Neural progenitor cell (in vitro differentiated cells): ENCODE data around the gene ELAVL3. TPM values are rescaled to one million over a fixed set of nuclear protein-coding genes. Genes with fewer than 3 reads are reported as not detected.

ENCODE experiments used
- DNase-seq: peaks from one replicate; pipeline ENCODE4 v3.0.0-alpha.2; 2016; ENCODE audit warnings: low spot score
- H2AFZ ChIP-seq: fragments of 200-600 bp; sonication (generic); replicated peaks from 2 replicates; pipeline ENCODE4 v1.6.1; 2016; ENCODE audit warnings: antibody characterized with exemption
- H3F3A ChIP-seq: fragments of 200-600 bp; sonication (generic); 2 replicates; pipeline ENCODE4 v1.6.1; 2016; ENCODE audit warnings: antibody characterized with exemption, low read depth
- H3K27ac ChIP-seq: fragments of 200-600 bp; sonication (generic); 2 replicates; pipeline ENCODE4 v1.5.1; 2016; ENCODE audit warnings: mild to moderate bottlenecking
- H3K27me3 ChIP-seq: fragments of 200-600 bp; sonication (generic); 2 replicates; pipeline ENCODE4 v1.6.1; 2016; ENCODE audit warnings: mild to moderate bottlenecking, moderate library complexity
- H3K36me3 ChIP-seq: fragments of 200-600 bp; sonication (generic); 2 replicates; pipeline ENCODE4 v1.5.1; 2016
- H3K4me1 ChIP-seq: fragments of 200-600 bp; sonication (generic); 2 replicates; pipeline ENCODE4 v1.6.1; 2016; ENCODE audit warnings: mixed run types
- H3K4me2 ChIP-seq: fragments of 200-600 bp; sonication (generic); 2 replicates; pipeline ENCODE4 v1.6.1; 2016
- H3K4me3 ChIP-seq: fragments of 200-600 bp; sonication (generic); 2 replicates; pipeline ENCODE4 v1.5.1; 2016
- H3K79me2 ChIP-seq: fragments of 200-600 bp; sonication (generic); 2 replicates; pipeline ENCODE4 v1.6.1; 2016; ENCODE audit warnings: low read depth
- H3K9ac ChIP-seq: fragments of 200-600 bp; sonication (generic); 2 replicates; pipeline ENCODE4 v1.6.1; 2016
- H3K9me3 ChIP-seq: fragments of 200-600 bp; sonication (generic); 2 replicates; pipeline ENCODE4 v1.5.1; 2016; ENCODE audit warnings: low read depth
- H4K20me1 ChIP-seq: fragments of 200-600 bp; sonication (generic); 2 replicates; pipeline ENCODE4 v1.6.1; 2016; ENCODE audit warnings: low read depth
- H3K27ac Mint-ChIP-seq: 3 replicates; pipeline ENCODE4 v1.8.0; 2021; ENCODE audit warnings: mixed read lengths
- H3K27me3 Mint-ChIP-seq: 2 replicates; pipeline ENCODE4 v1.8.0; 2022; ENCODE audit warnings: low read depth, mild to moderate bottlenecking, inconsistent platforms, moderate library complexity, mixed read lengths; ENCODE audit not compliant: insufficient read depth
- H3K36me3 Mint-ChIP-seq: 3 replicates; pipeline ENCODE4 v1.8.0; 2021; ENCODE audit warnings: mixed read lengths
- H3K4me1 Mint-ChIP-seq: 3 replicates; pipeline ENCODE4 v1.8.0; 2021; ENCODE audit warnings: mixed read lengths
- H3K4me3 Mint-ChIP-seq: 3 replicates; pipeline ENCODE4 v1.8.0; 2021; ENCODE audit warnings: mild to moderate bottlenecking, moderate library complexity, mixed read lengths
- H3K9me3 Mint-ChIP-seq: 3 replicates; pipeline ENCODE4 v1.8.0; 2020; ENCODE audit warnings: mixed read lengths
- EZH2 ChIP-seq: fragments of 200-600 bp; sonication (generic); IDR thresholded peaks from 2 replicates; pipeline ENCODE4 v1.6.1; 2017; ENCODE audit warnings: antibody characterized with exemption, mild to moderate bottlenecking, moderate library complexity
- EZH2phosphoT487 ChIP-seq: fragments of 200-600 bp; sonication (generic); IDR thresholded peaks from 2 replicates; pipeline ENCODE4 v1.6.1; 2017; ENCODE audit warnings: antibody characterized with exemption
- total RNA-seq: library from RNA; depleted of rRNA; stranded (reverse); fragments of >200 nt; gene quantifications from 2 replicates; pipeline ENCODE4 v1.2.3, GENCODE V29; 2015; ENCODE audit warnings: low replicate concordance
- TF ChIP-seq, protein P1 (sequence below): fragments of 200-600 bp; sonication (generic); IDR thresholded peaks from 2 replicates; pipeline ENCODE4 v1.5.1; 2017; ENCODE audit warnings: antibody characterized with exemption, mild to moderate bottlenecking

The ELAVL3 gene
- total RNA-seq, 1 donor from 2014 or later: not detected

DNA sequence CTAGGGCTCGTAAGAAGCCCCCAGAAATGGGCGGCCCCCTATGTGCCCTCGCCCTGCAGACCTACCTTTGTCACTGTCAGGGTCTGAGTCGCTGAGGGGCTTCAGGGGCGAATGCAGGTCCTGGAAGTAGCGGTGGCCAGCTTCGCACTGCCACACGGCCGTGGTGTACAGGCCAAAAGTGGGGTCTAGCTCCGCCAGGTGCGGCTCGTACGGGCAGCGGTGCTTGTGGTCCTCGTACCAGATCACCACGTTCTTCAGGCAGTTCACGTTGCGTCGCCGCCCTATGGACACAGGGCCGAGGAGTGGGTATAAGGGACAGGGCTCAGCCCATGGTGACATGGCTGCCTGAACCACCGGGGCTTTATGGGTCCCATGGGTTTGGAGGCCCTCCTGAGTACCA lies 15.0 kb upstream of the ELAVL3 start:
- TF ChIP-seq, protein P1, sequence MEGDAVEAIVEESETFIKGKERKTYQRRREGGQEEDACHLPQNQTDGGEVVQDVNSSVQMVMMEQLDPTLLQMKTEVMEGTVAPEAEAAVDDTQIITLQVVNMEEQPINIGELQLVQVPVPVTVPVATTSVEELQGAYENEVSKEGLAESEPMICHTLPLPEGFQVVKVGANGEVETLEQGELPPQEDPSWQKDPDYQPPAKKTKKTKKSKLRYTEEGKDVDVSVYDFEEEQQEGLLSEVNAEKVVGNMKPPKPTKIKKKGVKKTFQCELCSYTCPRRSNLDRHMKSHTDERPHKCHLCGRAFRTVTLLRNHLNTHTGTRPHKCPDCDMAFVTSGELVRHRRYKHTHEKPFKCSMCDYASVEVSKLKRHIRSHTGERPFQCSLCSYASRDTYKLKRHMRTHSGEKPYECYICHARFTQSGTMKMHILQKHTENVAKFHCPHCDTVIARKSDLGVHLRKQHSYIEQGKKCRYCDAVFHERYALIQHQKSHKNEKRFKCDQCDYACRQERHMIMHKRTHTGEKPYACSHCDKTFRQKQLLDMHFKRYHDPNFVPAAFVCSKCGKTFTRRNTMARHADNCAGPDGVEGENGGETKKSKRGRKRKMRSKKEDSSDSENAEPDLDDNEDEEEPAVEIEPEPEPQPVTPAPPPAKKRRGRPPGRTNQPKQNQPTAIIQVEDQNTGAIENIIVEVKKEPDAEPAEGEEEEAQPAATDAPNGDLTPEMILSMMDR: no peak
- no peak for TF ChIP-seq EZH2phosphoT487
- TF ChIP-seq EZH2: no peak
- H3K36me3 ChIP-seq: no peaks in the 10 kb centered on the region
- H3K27ac ChIP-seq: no peak overlapping the region
- no peak overlapping the region for H3K4me2 ChIP-seq
- no peaks in the 10 kb centered on the region for H3K9me3 ChIP-seq
- peaks cover 3% of the 10 kb centered on the region for H4K20me1 ChIP-seq
- H3K4me3 Mint-ChIP-seq: no peak overlapping the region
- no peak overlapping the region for H3K4me3 ChIP-seq
- H3K27me3 Mint-ChIP-seq: peaks cover 2% of the 10 kb centered on the region
- peaks cover 2% of the 10 kb centered on the region for H3K4me1 Mint-ChIP-seq
- H3K27ac Mint-ChIP-seq: no peak overlapping the region
- H3K36me3 Mint-ChIP-seq: peaks cover 8% of the 10 kb centered on the region
- no peaks in the 10 kb centered on the region for H3F3A ChIP-seq
- H3K4me1 ChIP-seq: no peaks in the 10 kb centered on the region
- no peak for DNase-seq
- no peak overlapping the region for H3K9ac ChIP-seq
- H3K27me3 ChIP-seq: no peaks in the 10 kb centered on the region
- no peaks in the 10 kb centered on the region for H3K9me3 Mint-ChIP-seq
- no peak overlapping the region for H2AFZ ChIP-seq
- H3K79me2 ChIP-seq: no peaks in the 10 kb centered on the region

DNA sequence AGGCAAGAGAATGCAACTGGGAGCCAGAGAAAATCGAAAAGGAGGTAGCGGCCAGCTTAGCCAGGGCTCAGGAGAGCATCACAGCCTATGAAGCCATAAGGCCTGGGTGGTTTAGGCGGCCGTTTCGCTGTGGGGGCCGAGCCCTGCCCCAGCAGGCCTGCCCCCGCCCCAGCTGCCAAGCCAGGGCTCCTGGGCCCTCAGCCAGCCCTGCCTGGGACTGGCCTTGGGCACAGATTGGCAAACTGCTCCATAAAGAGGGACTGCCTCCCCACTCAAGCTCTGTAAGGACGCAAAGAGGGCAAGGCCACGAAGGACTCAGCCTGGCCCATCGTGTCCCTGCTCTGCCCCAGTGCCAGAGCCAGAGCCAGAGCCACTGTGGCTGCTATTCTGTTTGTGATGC lies 14.6 kb upstream of the ELAVL3 start:
- H3F3A ChIP-seq: no peaks in the 10 kb centered on the region
- no peak overlapping the region for H3K4me3 ChIP-seq
- no peak for DNase-seq
- Mint-ChIP-seq H3K36me3 (peaks cover 12% of the 10 kb centered on the region), H3K4me1 (peaks cover 2% of the 10 kb centered on the region), H3K9me3 (no peaks in the 10 kb centered on the region), H3K27ac (no peak overlapping the region), H3K27me3 (peaks cover 2% of the 10 kb centered on the region), H3K4me3 (no peak overlapping the region)
- H3K36me3 ChIP-seq: no peaks in the 10 kb centered on the region
- no peak overlapping the region for H2AFZ ChIP-seq
- no peaks in the 10 kb centered on the region for H3K4me1 ChIP-seq
- TF ChIP-seq EZH2phosphoT487 (no peak), EZH2 (no peak)
- TF ChIP-seq, protein P1: no peak
- H3K27ac ChIP-seq: no peak overlapping the region
- no peak overlapping the region for H3K9ac ChIP-seq
- no peaks in the 10 kb centered on the region for H3K79me2 ChIP-seq
- H3K4me2 ChIP-seq: no peak overlapping the region
- H3K27me3 ChIP-seq: no peaks in the 10 kb centered on the region
- no peaks in the 10 kb centered on the region for H3K9me3 ChIP-seq
- H4K20me1 ChIP-seq: peaks cover 3% of the 10 kb centered on the region

DNA sequence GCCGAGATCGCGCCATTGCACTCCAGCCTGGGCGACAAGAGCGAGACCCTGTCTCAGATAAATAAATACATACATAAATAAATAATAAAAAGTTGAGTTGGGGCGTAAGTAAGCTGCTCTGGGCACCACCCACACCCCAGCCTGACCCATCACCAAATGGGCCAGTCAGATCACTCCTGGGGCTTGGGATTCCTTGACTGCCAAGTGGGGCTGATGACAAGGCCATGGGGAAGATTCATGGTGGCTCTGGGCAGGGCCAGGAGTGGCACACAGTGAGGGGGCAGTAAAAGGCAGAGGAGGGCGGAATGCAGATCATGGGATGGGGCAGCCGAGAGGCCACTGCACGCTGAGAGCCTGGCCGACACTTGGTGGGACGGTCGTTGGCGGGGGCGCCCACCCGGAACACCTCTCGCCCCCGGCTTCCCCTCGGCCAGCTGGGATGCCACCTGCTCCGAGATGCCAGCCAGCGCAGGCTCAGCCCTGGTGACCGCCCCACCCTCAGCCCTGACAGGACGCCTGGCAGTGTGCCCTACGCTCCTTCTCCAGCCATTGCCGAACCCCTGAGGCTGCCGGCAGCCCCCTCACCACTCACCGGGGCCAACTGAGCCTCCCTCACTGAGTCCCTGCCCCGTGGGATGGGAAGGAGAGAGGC lies 13.9 kb upstream of the ELAVL3 start:
- H3K4me2 ChIP-seq: no peak overlapping the region
- no peaks in the 10 kb centered on the region for H3K79me2 ChIP-seq
- H4K20me1 ChIP-seq: peaks cover 3% of the 10 kb centered on the region
- no peaks in the 10 kb centered on the region for H3K36me3 ChIP-seq
- H3K27ac Mint-ChIP-seq: peak overlapping the region; percentile 79
- no peaks in the 10 kb centered on the region for H3K27me3 ChIP-seq
- H3K9ac ChIP-seq: no peak overlapping the region
- no peak overlapping the region for H3K27ac ChIP-seq
- TF ChIP-seq EZH2: no peak
- no peak overlapping the region for H3K4me3 Mint-ChIP-seq
- no peaks in the 10 kb centered on the region for H3F3A ChIP-seq
- H3K4me1 Mint-ChIP-seq: peaks cover under 1% of the 10 kb centered on the region
- H2AFZ ChIP-seq: no peak overlapping the region
- H3K4me3 ChIP-seq: no peak overlapping the region
- no peaks in the 10 kb centered on the region for H3K4me1 ChIP-seq
- peaks cover 2% of the 10 kb centered on the region for H3K27me3 Mint-ChIP-seq
- peaks cover 8% of the 10 kb centered on the region for H3K36me3 Mint-ChIP-seq
- no peaks in the 10 kb centered on the region for H3K9me3 Mint-ChIP-seq
- no peak for DNase-seq
- H3K9me3 ChIP-seq: no peaks in the 10 kb centered on the region

DNA sequence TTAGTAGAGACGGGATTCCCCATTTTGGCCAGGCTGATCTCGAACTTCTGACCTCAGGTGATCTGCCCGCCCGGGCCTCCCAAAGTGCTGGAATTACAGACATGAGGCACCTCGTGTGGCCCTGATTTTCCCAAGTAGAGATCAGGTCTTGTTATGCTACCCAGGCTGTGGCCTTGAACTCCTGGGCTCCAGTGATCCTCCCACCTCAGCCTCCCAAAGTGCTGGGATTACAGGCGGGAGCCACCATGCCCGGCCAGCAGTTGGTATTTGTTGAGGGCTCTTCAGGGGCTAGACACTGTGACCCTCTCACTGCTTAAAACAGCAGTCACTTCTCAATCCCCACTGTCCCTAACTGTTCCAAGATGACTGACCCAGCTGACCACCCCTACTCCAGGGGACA lies 8.5 kb upstream of the ELAVL3 start:
- TF ChIP-seq, protein P1: no peak
- TF ChIP-seq EZH2 (no peak), EZH2phosphoT487 (no peak)

More for the DNA sequence above, 8.5 kb upstream of the ELAVL3 start:
- Histone ChIP-seq H2AFZ (no peak overlapping the region), H4K20me1 (no peaks in the 10 kb centered on the region), H3K27me3 (no peaks in the 10 kb centered on the region), H3K27ac (no peak overlapping the region), H3F3A (no peaks in the 10 kb centered on the region), H3K36me3 (no peaks in the 10 kb centered on the region), H3K4me2 (no peak overlapping the region), H3K9me3 (no peaks in the 10 kb centered on the region), H3K4me1 (no peaks in the 10 kb centered on the region), H3K4me3 (no peak overlapping the region), H3K9ac (no peak overlapping the region), H3K79me2 (no peaks in the 10 kb centered on the region)
- no peak overlapping the region for H3K27ac Mint-ChIP-seq
- DNase-seq: no peak
- H3K9me3 Mint-ChIP-seq: no peaks in the 10 kb centered on the region
- no peaks in the 10 kb centered on the region for H3K4me1 Mint-ChIP-seq
- H3K4me3 Mint-ChIP-seq: no peak overlapping the region
- peaks cover 7% of the 10 kb centered on the region for H3K36me3 Mint-ChIP-seq
- peaks cover 7% of the 10 kb centered on the region for H3K27me3 Mint-ChIP-seq
